PC-9 (cell line): Measurements from ENCODE around the gene SH3RF1.

ENCODE experiments used
- EZH2 ChIP-seq: fragments of 200-600 bp; sonication (generic); IDR thresholded peaks from 2 replicates; pipeline ENCODE4 v1.8.0; 2017; ENCODE audit warnings: antibody characterized with exemption, low read depth
- TF ChIP-seq, protein P1 (sequence below): fragments of 200-600 bp; sonication (generic); conservative IDR thresholded peaks from 2 replicates; pipeline ENCODE4 v1.6.1; 2017; ENCODE audit warnings: mixed run types, antibody characterized with exemption, mild to moderate bottlenecking, moderate library complexity

DNA sequence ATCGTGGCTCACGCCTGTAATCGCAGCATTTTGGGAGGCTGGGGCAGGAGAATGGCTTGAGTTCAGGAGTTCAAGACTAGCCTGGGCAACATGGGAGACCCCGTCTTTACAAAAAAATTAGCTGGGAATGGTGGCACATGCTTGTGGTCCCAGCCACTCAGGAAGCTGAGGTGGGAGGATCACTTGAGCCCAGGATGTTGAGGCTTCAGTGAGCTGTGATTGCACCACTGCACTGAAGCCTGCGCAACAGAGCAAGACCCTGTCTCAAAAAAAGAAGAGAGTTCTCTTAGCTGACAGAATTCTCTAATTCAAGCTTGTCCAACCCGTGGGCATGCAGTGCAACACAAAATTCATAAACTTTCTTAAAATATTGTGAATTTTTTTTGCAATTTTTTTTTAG is 165.1 kb downstream of the SH3RF1 start:
- TF ChIP-seq, protein P1, sequence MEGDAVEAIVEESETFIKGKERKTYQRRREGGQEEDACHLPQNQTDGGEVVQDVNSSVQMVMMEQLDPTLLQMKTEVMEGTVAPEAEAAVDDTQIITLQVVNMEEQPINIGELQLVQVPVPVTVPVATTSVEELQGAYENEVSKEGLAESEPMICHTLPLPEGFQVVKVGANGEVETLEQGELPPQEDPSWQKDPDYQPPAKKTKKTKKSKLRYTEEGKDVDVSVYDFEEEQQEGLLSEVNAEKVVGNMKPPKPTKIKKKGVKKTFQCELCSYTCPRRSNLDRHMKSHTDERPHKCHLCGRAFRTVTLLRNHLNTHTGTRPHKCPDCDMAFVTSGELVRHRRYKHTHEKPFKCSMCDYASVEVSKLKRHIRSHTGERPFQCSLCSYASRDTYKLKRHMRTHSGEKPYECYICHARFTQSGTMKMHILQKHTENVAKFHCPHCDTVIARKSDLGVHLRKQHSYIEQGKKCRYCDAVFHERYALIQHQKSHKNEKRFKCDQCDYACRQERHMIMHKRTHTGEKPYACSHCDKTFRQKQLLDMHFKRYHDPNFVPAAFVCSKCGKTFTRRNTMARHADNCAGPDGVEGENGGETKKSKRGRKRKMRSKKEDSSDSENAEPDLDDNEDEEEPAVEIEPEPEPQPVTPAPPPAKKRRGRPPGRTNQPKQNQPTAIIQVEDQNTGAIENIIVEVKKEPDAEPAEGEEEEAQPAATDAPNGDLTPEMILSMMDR: no peak
- TF ChIP-seq EZH2: no peak
